Testis (tissue), 3 donors: ENCODE measurements around the gene NEO1. TPM values are rescaled to one million over a fixed set of nuclear protein-coding genes. Genes with fewer than 3 reads are reported as not detected.

Source experiments
- DNase-seq: peaks from one replicate; pipeline ENCODE4 v3.0.0-alpha.2; 2019
- H3K27ac ChIP-seq, 2 donors: fragments of 200-600 bp; sonication (generic); one replicate each; pipeline ENCODE4 v1.5.1; 2019
- H3K27me3 ChIP-seq: fragments of 200-600 bp; sonication (generic); one replicate; pipeline ENCODE4 v1.5.1; 2019
- H3K36me3 ChIP-seq: fragments of 200-600 bp; sonication (generic); one replicate; pipeline ENCODE4 v1.5.1; 2017; ENCODE audit warnings: low read depth; ENCODE audit errors: missing control alignments
- H3K4me1 ChIP-seq: fragments of 200-600 bp; sonication (generic); one replicate; pipeline ENCODE4 v1.5.1; 2019
- H3K4me3 ChIP-seq, 2 donors: fragments of 200-600 bp; sonication (generic); one replicate each; pipeline ENCODE4 v1.5.1; 2017 to 2019
- H3K9me3 ChIP-seq: fragments of 200-600 bp; sonication (generic); one replicate; pipeline ENCODE4 v1.5.1; 2017
- POLR2A ChIP-seq: fragments of 450-650 bp; IDR thresholded peaks from one replicate; pipeline ENCODE4 v1.6.1; 2017; ENCODE audit warnings: antibody characterized with exemption, mild to moderate bottlenecking, moderate library complexity
- WGBS, 2 donors: methylation state at CpG; one replicate each; pipeline ENCODE4 v1.1.5; 2018; 5-methylcytosine and 5-hydroxymethylcytosine counted together
- intact Hi-C: fragments of 100-400 bp; cut with DNase I; formaldehyde crosslinking; loops from one replicate; pipeline ENCODE4 v1.15.1; 2023; ENCODE audit warnings: low total_unique reads
- polyA plus RNA-seq: library from polyadenylated mRNA; stranded (reverse); fragments of 350-450 nt; fragmentation: Illumina TruSeq; extraction: RNeasy Lipid Tissue Mini Kit (QIAGEN cat#74804); gene quantifications from one replicate; pipeline ENCODE4 v1.2.3, GENCODE V29; 2014; ENCODE audit warnings: low read depth, low replicate concordance; ENCODE audit not compliant: insufficient read depth
- total RNA-seq, 2 donors: library from RNA; depleted of rRNA; stranded (reverse); fragments of >200 nt; gene quantifications; one replicate each; pipeline ENCODE4 v1.2.3, GENCODE V29; 2016
- TF ChIP-seq, protein P1 (sequence below), 3 experiments: fragments of 450-650 bp in 2 of 3; fragments of 200-600 bp in 1 of 3; sonication (generic) in 1 of 3; IDR thresholded peaks; one replicate each; pipeline ENCODE4 v1.5.1; 2016 to 2019; ENCODE audit warnings: antibody characterized with exemption in 3 of 3, mild to moderate bottlenecking in 2 of 3, moderate library complexity in 1 of 3

NEO1 gene
- total and polyA plus RNA-seq, 3 donors from 2014 or later, result 42.2 to 57.4 (median 50.2) TPM

GRCh38 chr15:73176598-73176997 is 124.3 kb downstream of the NEO1 start:
- DNase-seq, result no peak
- no peaks in the 10 kb centered on the region for H3K36me3 ChIP-seq
- intact Hi-C loops, result no loop called here
- H3K4me1 ChIP-seq, result no peaks in the 10 kb centered on the region
- 93 to 95% methylated on average over 2 of the region's 2 CpGs for WGBS, 2 donors
- no peak overlapping the region for H3K27ac ChIP-seq
- H3K4me3 ChIP-seq, result no peak overlapping the region
- H3K27me3 ChIP-seq, result no peaks in the 10 kb centered on the region
- TF ChIP-seq, protein P1, sequence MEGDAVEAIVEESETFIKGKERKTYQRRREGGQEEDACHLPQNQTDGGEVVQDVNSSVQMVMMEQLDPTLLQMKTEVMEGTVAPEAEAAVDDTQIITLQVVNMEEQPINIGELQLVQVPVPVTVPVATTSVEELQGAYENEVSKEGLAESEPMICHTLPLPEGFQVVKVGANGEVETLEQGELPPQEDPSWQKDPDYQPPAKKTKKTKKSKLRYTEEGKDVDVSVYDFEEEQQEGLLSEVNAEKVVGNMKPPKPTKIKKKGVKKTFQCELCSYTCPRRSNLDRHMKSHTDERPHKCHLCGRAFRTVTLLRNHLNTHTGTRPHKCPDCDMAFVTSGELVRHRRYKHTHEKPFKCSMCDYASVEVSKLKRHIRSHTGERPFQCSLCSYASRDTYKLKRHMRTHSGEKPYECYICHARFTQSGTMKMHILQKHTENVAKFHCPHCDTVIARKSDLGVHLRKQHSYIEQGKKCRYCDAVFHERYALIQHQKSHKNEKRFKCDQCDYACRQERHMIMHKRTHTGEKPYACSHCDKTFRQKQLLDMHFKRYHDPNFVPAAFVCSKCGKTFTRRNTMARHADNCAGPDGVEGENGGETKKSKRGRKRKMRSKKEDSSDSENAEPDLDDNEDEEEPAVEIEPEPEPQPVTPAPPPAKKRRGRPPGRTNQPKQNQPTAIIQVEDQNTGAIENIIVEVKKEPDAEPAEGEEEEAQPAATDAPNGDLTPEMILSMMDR (IDR thresholded peaks at IDR 0.05), result no peak
- no peak for TF ChIP-seq POLR2A
- H3K9me3 ChIP-seq, result no peaks in the 10 kb centered on the region

GRCh38 chr15:73183071-73183470 is 130.8 kb downstream of the NEO1 start:
- 90 to 95% methylated on average over 3 of the region's 3 CpGs for WGBS, 2 donors
- no peak overlapping the region for H3K4me3 ChIP-seq
- H3K27ac ChIP-seq, result no peak overlapping the region
- TF ChIP-seq POLR2A, result no peak
- H3K4me1 ChIP-seq, result no peaks in the 10 kb centered on the region
- H3K27me3 ChIP-seq, result no peaks in the 10 kb centered on the region
- H3K36me3 ChIP-seq, result no peaks in the 10 kb centered on the region
- no peaks in the 10 kb centered on the region for H3K9me3 ChIP-seq
- intact Hi-C loops, result no loop called here
- DNase-seq, result no peak

GRCh38 chr15:73190189-73190601 is 137.9 kb downstream of the NEO1 start:
- TF ChIP-seq, protein P1 (IDR thresholded peaks at IDR 0.05), result no peak
- TF ChIP-seq POLR2A, result no peak
- Histone ChIP-seq H3K4me3 (no peak overlapping the region), H3K36me3 (no peaks in the 10 kb centered on the region), H3K27me3 (no peaks in the 10 kb centered on the region), H3K27ac (no peak overlapping the region), H3K9me3 (no peaks in the 10 kb centered on the region), H3K4me1 (no peaks in the 10 kb centered on the region)
- intact Hi-C loops, result no loop called here
- DNase-seq, result no peak
- 58 to 60% methylated on average over 2 of the region's 2 CpGs for WGBS, 2 donors

- DNase-seq, result no peak
- no peak overlapping the region for H3K4me3 ChIP-seq
- TF ChIP-seq, protein P1 (IDR thresholded peaks at IDR 0.05), result no peak
- TF ChIP-seq POLR2A, result no peak
- H3K27ac ChIP-seq, result no peak overlapping the region
- intact Hi-C loops, result no loop called here
- no peaks in the 10 kb centered on the region for H3K9me3 ChIP-seq
- no peaks in the 10 kb centered on the region for H3K27me3 ChIP-seq
- no peaks in the 10 kb centered on the region for H3K36me3 ChIP-seq
- 95 to 96% methylated on average over 1 of the region's 1 CpG for WGBS, 2 donors
- H3K4me1 ChIP-seq, result no peaks in the 10 kb centered on the region
Measured at GRCh38 chr15:73195166-73195565, 142.9 kb downstream of the NEO1 start.

DNA sequence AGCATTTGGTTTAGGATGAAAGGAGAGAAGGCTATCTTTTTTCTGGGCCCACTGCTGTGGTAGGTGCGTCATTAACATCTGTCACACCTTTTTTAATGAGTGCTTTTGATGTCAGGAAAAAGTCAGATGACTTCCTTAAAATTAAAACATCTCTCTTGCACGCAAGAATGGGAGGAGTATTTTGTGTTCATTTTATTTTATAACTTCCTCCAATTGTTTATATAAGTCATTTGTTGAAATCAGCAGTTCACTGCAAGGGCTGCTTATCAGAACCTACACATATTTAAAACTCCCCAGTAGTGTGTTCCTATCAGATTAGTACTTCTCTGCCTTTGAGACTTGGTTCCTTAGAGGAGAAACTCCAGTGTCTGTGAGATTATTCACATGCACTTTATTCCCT is 143.8 kb downstream of the NEO1 start:
- Histone ChIP-seq H3K27ac (no peak overlapping the region), H3K9me3 (no peaks in the 10 kb centered on the region), H3K4me1 (no peaks in the 10 kb centered on the region), H3K4me3 (no peak overlapping the region), H3K27me3 (no peaks in the 10 kb centered on the region), H3K36me3 (no peaks in the 10 kb centered on the region)
- DNase-seq, result no peak
- TF ChIP-seq, protein P1 (IDR thresholded peaks at IDR 0.05), result no peak
- no peak for TF ChIP-seq POLR2A
- intact Hi-C loops, result no loop called here
- WGBS, 2 donors, result 57 to 66% methylated on average over 2 of the region's 2 CpGs
